ENCODE measurements around the gene MICU1. TPM values are rescaled to one million over a fixed set of nuclear protein-coding genes. Genes with fewer than 3 reads are reported as not detected.

The MICU1 gene
- total and polyA plus RNA-seq, 2 of the 13 experiments (the other 11 are each of a cell fraction or from before 2014, with no cell fraction given) = 32.5 to 56.1 TPM

DNA sequence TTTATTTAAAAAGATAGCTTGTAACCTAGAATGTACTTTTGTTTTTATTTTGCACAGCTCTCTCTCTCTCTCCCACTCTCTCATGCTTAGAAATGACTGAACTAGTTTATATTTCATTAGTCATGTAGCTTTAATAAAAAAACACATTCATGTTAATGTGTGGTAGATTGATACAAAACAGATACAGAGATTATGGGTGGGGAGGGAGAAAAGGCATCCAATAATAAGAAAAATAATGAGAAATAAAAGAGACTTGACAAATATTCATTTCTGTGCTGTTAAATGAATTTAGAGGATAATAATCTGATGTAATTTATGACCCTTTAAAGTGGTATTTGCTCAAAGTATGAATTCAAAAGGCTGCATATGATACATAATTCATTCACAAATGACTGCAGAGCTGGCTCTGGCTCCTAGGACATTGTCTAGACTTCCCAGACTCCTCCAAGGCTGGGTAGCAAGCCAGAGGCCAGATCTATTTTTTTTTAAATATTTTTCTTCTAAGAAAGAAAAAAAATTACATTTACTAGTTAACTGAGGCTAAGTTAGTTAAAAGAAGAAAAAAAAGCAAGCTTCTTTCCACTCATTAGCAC, 165.5 kb downstream of the MICU1 start:
- in situ Hi-C loops (cut with HindIII; ENCODE audit: extremely low pct_ligation_motif_present, low pct_unique_long_range_greater_than_20kb) = no loop called here
- H3K4me1 ChIP-seq (ENCODE audit: insufficient read depth, low read length) = peaks cover 4% of the 10 kb centered on the region
- no peaks in the 10 kb centered on the region for H4K20me1 ChIP-seq (ENCODE audit: insufficient read depth, low read length)
- CTCF ChIA-PET (ENCODE audit: low intra/inter-chr PET ratio, low total read pairs) = no interaction called here
- ATAC-seq (no peak), FAIRE-seq (no peak), DNase-seq (ENCODE audit: low spot score) (no peak)
- no peaks in the 10 kb centered on the region for H3K9me3 ChIP-seq (ENCODE audit: low read length)
- H3K9ac ChIP-seq (ENCODE audit: insufficient read depth, low read depth, low read length) = no peak overlapping the region
- no peak overlapping the region for H2AFZ ChIP-seq (ENCODE audit: low read length)
- H3K4me2 ChIP-seq (ENCODE audit: low read depth, low read length) = no peak overlapping the region
- no peak for TF ChIP-seq CREB1 (IDR thresholded peaks at IDR 0.05)
- no peak for TF ChIP-seq CREB1 (CRISPR knock-in tag; IDR thresholded peaks at IDR 0.05)
- TF ChIP-seq NONO (IDR thresholded peaks at IDR 0.05) = no peak
- TF ChIP-seq NONO (CRISPR knock-in tag; conservative IDR thresholded peaks at IDR 0.05) = no peak
- no peak for TF ChIP-seq MAF1 (CRISPR knock-in tag; IDR thresholded peaks at IDR 0.05; ENCODE audit: borderline replicate concordance)
- TF ChIP-seq FOXA3 (CRISPR knock-in tag; IDR thresholded peaks at IDR 0.05) = no peak
- TF ChIP-seq STAT5B (CRISPR knock-in tag; IDR thresholded peaks at IDR 0.05) = no peak
- TF ChIP-seq ZNF20 (CRISPR knock-in tag; IDR thresholded peaks at IDR 0.05) = no peak
- TF ChIP-seq ZNF329 (CRISPR knock-in tag; IDR thresholded peaks at IDR 0.05; ENCODE audit: low read depth) = no peak
- no peak for TF ChIP-seq ZSCAN29 (CRISPR knock-in tag; conservative IDR thresholded peaks at IDR 0.05)
- TF ChIP-seq, protein P1, sequence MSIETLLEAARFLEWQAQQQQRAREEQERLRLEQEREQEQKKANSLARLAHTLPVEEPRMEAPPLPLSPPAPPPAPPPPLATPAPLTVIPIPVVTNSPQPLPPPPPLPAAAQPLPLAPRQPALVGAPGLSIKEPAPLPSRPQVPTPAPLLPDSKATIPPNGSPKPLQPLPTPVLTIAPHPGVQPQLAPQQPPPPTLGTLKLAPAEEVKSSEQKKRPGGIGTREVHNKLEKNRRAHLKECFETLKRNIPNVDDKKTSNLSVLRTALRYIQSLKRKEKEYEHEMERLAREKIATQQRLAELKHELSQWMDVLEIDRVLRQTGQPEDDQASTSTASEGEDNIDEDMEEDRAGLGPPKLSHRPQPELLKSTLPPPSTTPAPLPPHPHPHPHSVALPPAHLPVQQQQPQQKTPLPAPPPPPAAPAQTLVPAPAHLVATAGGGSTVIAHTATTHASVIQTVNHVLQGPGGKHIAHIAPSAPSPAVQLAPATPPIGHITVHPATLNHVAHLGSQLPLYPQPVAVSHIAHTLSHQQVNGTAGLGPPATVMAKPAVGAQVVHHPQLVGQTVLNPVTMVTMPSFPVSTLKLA (IDR thresholded peaks at IDR 0.05) = no peak
- no peak for TF ChIP-seq ARHGAP35 (CRISPR knock-in tag; IDR thresholded peaks at IDR 0.05; ENCODE audit: borderline replicate concordance)
- TF ChIP-seq SMAD9 (CRISPR knock-in tag; IDR thresholded peaks at IDR 0.05) = no peak
- TF ChIP-seq ZFP90 (CRISPR knock-in tag; IDR thresholded peaks at IDR 0.05; ENCODE audit: borderline replicate concordance) = no peak
- no peak for TF ChIP-seq RCOR2 (CRISPR knock-in tag; IDR thresholded peaks at IDR 0.05)
- no peak for TF ChIP-seq ETV6 (CRISPR knock-in tag; conservative IDR thresholded peaks at IDR 0.05)
- no peak for TF ChIP-seq PLSCR1 (CRISPR knock-in tag; IDR thresholded peaks at IDR 0.05; ENCODE audit: borderline replicate concordance)
- H3K79me2 ChIP-seq (ENCODE audit: insufficient read depth, low read length) = no peaks in the 10 kb centered on the region
- BruUV-seq (replicated peaks) = no TSS peak
- POLR2A ChIA-PET = no interaction called here
- H3K27ac ChIP-seq (ENCODE audit: extremely low read length, insufficient read depth, low read length) = no peak overlapping the region
- intact Hi-C loops (cut with micrococcal nuclease; ENCODE audit: unreplicated experiment) = no loop called here
- H3K27me3 ChIP-seq (ENCODE audit: control insufficient read depth in 1 of 2, insufficient read depth in 2 of 2, low read length in 2 of 2) = no peaks in the 10 kb centered on the region
- H3K4me3 ChIP-seq (replicated peaks in 1 of 3; ENCODE audit: insufficient read depth in 1 of 3, low read depth in 2 of 3, low read length in 3 of 3) = no peak overlapping the region
- H3K36me3 ChIP-seq (replicated peaks in 1 of 2; ENCODE audit: control insufficient read depth in 1 of 2, insufficient read depth in 2 of 2, low read length in 2 of 2) = peaks cover 1 to 14% of the 10 kb centered on the region in 2 experiments; a peak in 2 of 5 replicates

All from HepG2 (cell line).